Hepatic stellate cell (primary cell): ENCODE results near the gene RASGRP2.
A peak's percentile ranks its signal among the peaks of the same experiment; 100 is the strongest.

Source experiments
- DNase-seq: peaks from one replicate; pipeline ENCODE4 v3.0.0; 2011; ENCODE audit warnings: low spot score

Gene RASGRP2

GRCh38 chr11:64694821-64695365 lies 49.0 kb downstream of the RASGRP2 start:
- no peak for DNase-seq

- no peak for DNase-seq
Measured at GRCh38 chr11:64694026-64694755, 49.8 kb downstream of the RASGRP2 start.

GRCh38 chr11:64692764-64693331 lies 51.1 kb downstream of the RASGRP2 start:
- no peak for DNase-seq

- DNase-seq, result no peak
Measured at GRCh38 chr11:64691543-64691942, 52.4 kb downstream of the RASGRP2 start.

- DNase-seq, result no peak
Measured at GRCh38 chr11:64690235-64690634, 53.7 kb downstream of the RASGRP2 start.

- peak; percentile 88 for DNase-seq
Measured at GRCh38 chr11:64688534-64688982, 55.4 kb downstream of the RASGRP2 start.

GRCh38 chr11:64687643-64688533 lies 56.1 kb downstream of the RASGRP2 start:
- no peak for DNase-seq

- no peak for DNase-seq
Measured at GRCh38 chr11:64687204-64687603, 56.7 kb downstream of the RASGRP2 start.

GRCh38 chr11:64686466-64687170 lies 57.3 kb downstream of the RASGRP2 start:
- DNase-seq, result no peak

- no peak for DNase-seq
Measured at GRCh38 chr11:64685536-64685935, 58.4 kb downstream of the RASGRP2 start.

- no peak for DNase-seq
Measured at GRCh38 chr11:64684357-64684756, 59.6 kb downstream of the RASGRP2 start.

- no peak for DNase-seq
Measured at GRCh38 chr11:64681171-64681570, 62.8 kb downstream of the RASGRP2 start.

GRCh38 chr11:64679846-64680245 lies 64.1 kb downstream of the RASGRP2 start:
- DNase-seq, result no peak

- no peak for DNase-seq
Measured at GRCh38 chr11:64677441-64678023, 66.4 kb downstream of the RASGRP2 start.
